H1 (cell line): ENCODE data around the gene FOXO4.

Source experiments
- CTBP2 ChIP-seq: IDR thresholded peaks from 2 replicates; pipeline ENCODE4 v1.7.0; 2011; ENCODE audit warnings: borderline replicate concordance, mild to moderate bottlenecking, moderate library complexity, mixed read lengths, low read length; ENCODE audit not compliant: insufficient read depth, insufficient read length
- CTCF ChIP-seq, 3 experiments: IDR thresholded peaks; 1 replicate in 2 of 3; 2 replicates in 1 of 3; pipeline versions ENCODE4 v1.5.1 to v1.6.1; 2011; ENCODE audit warnings: low read length in 3 of 3, mild to moderate bottlenecking in 3 of 3, inconsistent platforms in 2 of 3, low read depth in 1 of 3, moderate library complexity in 1 of 3; ENCODE audit not compliant: insufficient read depth in 1 of 3; ENCODE audit errors: control extremely low read depth in 1 of 3
- EP300 ChIP-seq, 2 experiments: IDR thresholded peaks; 1 replicate in 1 of 2; 2 replicates in 1 of 2; pipeline ENCODE4 v1.6.1; 2011 to 2012; ENCODE audit warnings: low read depth in 2 of 2, low read length in 2 of 2, mild to moderate bottlenecking in 2 of 2, borderline replicate concordance in 1 of 2, inconsistent platforms in 1 of 2, moderate library complexity in 1 of 2
- SUZ12 ChIP-seq: fragments of 200-600 bp; sonication (generic); IDR thresholded peaks from 2 replicates; pipeline ENCODE4 v1.6.1; 2012; ENCODE audit warnings: mild to moderate bottlenecking, inconsistent platforms, low read length, moderate library complexity, mixed read lengths

- no peak for TF ChIP-seq SUZ12
- TF ChIP-seq EP300 (IDR thresholded peaks at IDR 0.05; ENCODE audit: borderline replicate concordance in 1 of 2, low read depth in 2 of 2, low read length in 2 of 2) = no peak
- no peak for TF ChIP-seq CTCF (IDR thresholded peaks at IDR 0.05; ENCODE audit: control extremely low read depth in 1 of 3, insufficient read depth in 1 of 3, low read depth in 1 of 3, low read length in 3 of 3)
- TF ChIP-seq CTBP2 = no peak
These were observed 35.9 kb downstream of the FOXO4 start for GRCh38 chrX:71131510-71131909.
